HuH-7 (cell line): ENCODE data around the gene C6orf47.

ENCODE experiments used
- DNase-seq: peaks from one replicate; pipeline ENCODE4 v3.0.0; 2011; ENCODE audit warnings: low spot score

Gene C6orf47

DNA sequence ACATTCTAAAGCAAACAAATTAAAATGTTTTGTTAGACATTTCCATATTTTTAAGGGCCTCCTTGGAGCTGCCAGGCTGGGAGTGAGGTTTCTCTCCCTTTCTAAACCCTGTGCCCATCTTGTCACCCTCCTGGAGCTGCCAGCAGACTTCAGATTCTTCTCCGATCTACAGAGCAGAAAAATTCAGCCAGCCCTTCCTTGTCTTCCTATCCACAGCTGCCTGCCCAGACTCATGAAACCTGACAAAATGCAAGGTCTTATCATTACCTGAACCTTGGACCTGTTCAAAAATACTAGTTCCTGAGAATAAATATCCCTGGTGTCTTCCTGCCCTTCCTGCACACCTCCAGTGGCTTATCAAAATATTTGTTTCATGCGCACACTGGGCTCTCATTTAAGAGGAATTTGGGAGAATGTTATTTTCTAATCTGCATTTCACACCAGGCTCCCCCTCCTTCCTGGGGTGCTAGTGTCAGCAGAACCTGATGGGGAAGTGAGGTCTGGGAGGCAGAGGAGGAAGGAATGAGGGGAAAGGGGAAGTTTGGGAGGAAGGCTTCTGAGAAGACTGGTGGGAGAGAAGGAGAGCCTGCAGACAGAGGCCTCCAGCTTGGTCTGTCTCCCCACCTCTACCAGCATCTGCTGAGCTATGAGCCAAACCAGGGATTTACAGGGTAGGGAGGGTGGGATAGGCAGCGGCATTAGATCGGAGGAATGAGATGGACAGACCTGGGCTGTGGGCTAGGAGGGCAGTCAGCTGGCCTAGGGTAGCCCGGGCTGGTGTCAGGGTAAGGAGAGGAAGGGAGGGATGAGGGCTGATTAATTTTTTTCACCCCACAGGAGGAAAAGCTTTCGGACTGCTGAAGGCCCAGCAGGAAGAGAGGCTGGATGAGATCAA, 45.6 kb downstream of the C6orf47 start, which contains the start of gene AIF1:
Gene AIF1, plus strand, starts transcription at position 551 of the 895 bp plus-strand sequence. Its CDS starts 96 bp downstream, at position 647.
- DNase-seq, result no peak

DNA sequence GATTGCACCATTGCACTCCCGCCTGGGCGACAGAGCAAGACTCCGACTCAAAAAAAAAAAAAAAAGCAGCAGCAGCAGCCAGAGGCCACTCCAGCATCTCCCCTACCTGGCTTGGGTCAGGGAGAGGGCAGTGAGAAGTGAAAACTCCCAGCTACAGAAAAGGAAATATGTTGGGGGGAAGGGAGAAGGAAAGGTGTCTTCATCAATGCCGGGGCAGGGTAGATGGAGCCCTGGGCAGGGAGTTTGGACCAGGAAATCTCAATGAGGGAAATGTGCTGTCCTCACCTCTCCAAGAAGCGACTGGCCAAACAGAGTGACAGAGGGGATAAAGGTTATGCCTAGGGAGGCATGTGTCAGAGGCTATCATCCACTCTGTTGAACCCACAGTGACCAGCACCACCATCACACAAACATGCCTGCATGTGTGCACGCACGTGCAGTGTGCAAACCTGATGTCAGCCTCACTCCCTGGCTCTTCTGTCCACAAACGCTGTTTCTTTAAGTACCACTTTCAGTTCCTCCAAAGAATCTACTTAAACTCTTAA, 46.4 kb downstream of the C6orf47 start:
- no peak for DNase-seq

DNA sequence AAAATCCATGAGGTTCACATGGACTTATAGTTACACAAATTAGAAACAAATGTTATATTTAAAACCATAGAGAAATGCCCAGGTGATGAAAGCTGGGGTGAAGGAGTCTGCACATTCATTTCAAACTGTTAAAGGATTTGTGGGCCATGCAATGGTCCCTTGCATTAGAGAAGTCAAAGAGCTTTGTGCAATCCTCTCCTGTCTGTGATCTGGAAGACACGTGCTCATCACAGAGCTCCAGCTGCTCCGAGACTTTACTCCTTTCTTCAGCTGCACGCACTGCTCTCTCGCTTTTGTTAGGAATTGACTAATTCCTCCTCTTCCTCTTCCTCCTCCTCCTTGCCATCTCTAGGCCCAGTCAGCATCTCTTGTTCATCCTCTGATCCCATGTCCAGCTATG, 49.6 kb downstream of the C6orf47 start:
- DNase-seq, result no peak

DNA sequence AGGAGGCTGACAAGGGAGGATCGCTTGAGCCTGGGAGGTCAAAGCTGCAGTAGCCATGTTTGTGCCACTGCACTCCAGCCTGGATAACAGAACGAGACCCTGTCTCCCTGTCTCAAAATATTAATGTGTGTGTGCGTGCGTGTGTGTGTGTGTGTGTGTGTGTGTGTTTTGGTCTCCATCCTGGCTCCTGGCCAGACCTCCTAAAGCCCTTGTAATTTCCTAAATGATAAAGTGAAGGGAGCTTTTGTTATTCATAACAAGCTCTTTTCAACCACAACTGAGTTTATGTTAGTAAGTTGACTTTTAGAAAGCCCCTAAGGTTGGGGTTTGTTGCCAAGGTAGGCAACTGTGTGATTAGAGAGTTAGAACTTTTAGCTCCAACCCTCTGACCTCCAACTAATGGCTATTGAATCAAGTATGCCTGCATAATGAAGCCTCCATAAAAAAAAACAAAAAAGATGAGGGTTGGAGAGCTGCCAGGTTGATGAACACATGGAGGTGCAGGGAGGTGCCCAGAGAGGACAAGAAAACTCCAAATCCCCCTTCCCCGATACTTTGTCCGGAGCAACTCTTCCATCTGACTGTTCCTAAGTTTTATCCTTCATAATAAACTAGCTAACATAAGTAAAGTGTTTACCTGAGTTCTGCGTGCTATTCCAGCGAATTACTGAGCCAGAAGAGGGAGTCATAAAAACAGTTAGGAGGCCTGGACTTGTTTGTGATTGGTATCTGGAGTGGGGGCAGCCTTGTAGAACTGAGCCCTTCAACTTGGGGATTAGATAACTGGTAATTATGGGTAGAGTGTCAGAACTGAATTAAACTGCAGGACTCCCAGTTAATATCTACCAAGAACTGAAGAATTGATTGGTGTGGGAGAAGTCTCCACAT, 50.8 kb downstream of the C6orf47 start:
- no peak for DNase-seq
